ENCODE results near the gene UBE2G2.
A peak's percentile ranks its signal among the peaks of the same experiment; 100 is the strongest.
"Not testable (repeated sequence)": the region's sequence is repeated elsewhere in the genome, so short reads cannot be mapped to it uniquely, and the experiment has no call there.

UBE2G2 gene

GRCh38 chr21:44835647-44835973, 34.0 kb upstream of the UBE2G2 start:
- DNase-seq = no peak

- peak in 1 of 2 experiments; percentile 31 for DNase-seq
Observed at GRCh38 chr21:44834951-44835646, 33.5 kb upstream of the UBE2G2 start.

- DNase-seq = no peak
Observed at GRCh38 chr21:44834231-44834950, 32.8 kb upstream of the UBE2G2 start.

- DNase-seq = no peak
Observed at GRCh38 chr21:44833663-44834062, 32.0 kb upstream of the UBE2G2 start.

- not testable (repeated sequence) for DNase-seq
Observed at GRCh38 chr21:44832516-44833255, 31.1 kb upstream of the UBE2G2 start.

GRCh38 chr21:44831227-44831860, 29.7 kb upstream of the UBE2G2 start:
- DNase-seq = no peak

- no peak for DNase-seq
Observed at GRCh38 chr21:44829507-44830092, 28.0 kb upstream of the UBE2G2 start.

GRCh38 chr21:44828362-44829056, 26.9 kb upstream of the UBE2G2 start:
- no peak for DNase-seq

GRCh38 chr21:44823179-44823660, 21.6 kb upstream of the UBE2G2 start:
- DNase-seq = no peak

GRCh38 chr21:44822484-44823178, 21.0 kb upstream of the UBE2G2 start:
- no peak for DNase-seq

GRCh38 chr21:44820851-44821250, 19.2 kb upstream of the UBE2G2 start:
- no peak for DNase-seq

GRCh38 chr21:44819283-44820243, 17.9 kb upstream of the UBE2G2 start:
- no peak for DNase-seq

GRCh38 chr21:44818640-44819011, 17.0 kb upstream of the UBE2G2 start:
- DNase-seq = no peak

GRCh38 chr21:44817914-44818639, 16.5 kb upstream of the UBE2G2 start, which contains the start of gene SUMO3:
TSS of gene SUMO3 (minus strand) at chr21:44818062. CDS start at chr21:44817968, 94 bp downstream.
- DNase-seq = peak; percentile 52 to 82

GRCh38 chr21:44817506-44817880, 15.9 kb upstream of the UBE2G2 start:
- peak; percentile 56 to 81 for DNase-seq

- DNase-seq = no peak
Observed at GRCh38 chr21:44816761-44817505, 15.3 kb upstream of the UBE2G2 start.

- no peak for DNase-seq
Observed at GRCh38 chr21:44815852-44816628, 14.4 kb upstream of the UBE2G2 start.

GRCh38 chr21:44815225-44815624, 13.6 kb upstream of the UBE2G2 start:
- no peak for DNase-seq

All from NCI-H524 (cell line).